Colonic mucosa (tissue), 4 donors: ENCODE results near the gene SNN. TPM values are rescaled to one million over a fixed set of nuclear protein-coding genes. Genes with fewer than 3 reads are reported as not detected.

Source experiments
- DNase-seq: peaks from one replicate; pipeline ENCODE4 v3.0.0-alpha.2; 2020
- H3K27ac ChIP-seq: fragments of 200-600 bp; one replicate; pipeline ENCODE4 v1.8.0; 2021
- H3K27me3 ChIP-seq: fragments of 200-600 bp; one replicate; pipeline ENCODE4 v1.8.0; 2021
- H3K36me3 ChIP-seq: fragments of 200-600 bp; one replicate; pipeline ENCODE4 v1.8.0; 2021
- H3K4me1 ChIP-seq: fragments of 200-600 bp; one replicate; pipeline ENCODE4 v1.8.0; 2021; ENCODE audit warnings: mild to moderate bottlenecking
- H3K4me3 ChIP-seq: fragments of 200-600 bp; one replicate; pipeline ENCODE4 v1.8.0; 2021
- H3K9ac ChIP-seq, 2 donors: one replicate each; pipeline ENCODE4 v1.7.0; 2013; ENCODE audit warnings: control low read depth in 2 of 2, low read depth in 2 of 2, low read length in 2 of 2
- H3K9me3 ChIP-seq: fragments of 200-600 bp; one replicate; pipeline ENCODE4 v1.8.0; 2021
- CTCF ChIP-seq: fragments of 200-600 bp; IDR thresholded peaks from one replicate; pipeline ENCODE4 v1.8.0; 2022; ENCODE audit warnings: antibody characterized with exemption, mild to moderate bottlenecking
- intact Hi-C: fragments of 100-400 bp; cut with DNase I; formaldehyde crosslinking; loops from one replicate; pipeline ENCODE4 v1.14.1; 2022
- total RNA-seq, 2 donors: library from RNA; stranded (reverse); fragmentation: NEBNext Ultra II Directional in 1 of 2; extraction: Animal tissue kit (Norgen Biotek cat#: 25700) in 1 of 2; gene quantifications; one replicate each; pipeline ENCODE4 v1.2.1, GENCODE V29; 2021
- donor health status: healthy.
- donor health status: DM: no; HTN: no; CAD: no.
- donor health status: DM: no; HTN: no; CAD: no.

The SNN gene
- total RNA-seq, 2 donors from 2014 or later, result 2.4 to 5.6 TPM

- H3K4me3 ChIP-seq, result no peak overlapping the region
- intact Hi-C loops, result loop anchor here (2.0 kb wide), 2 partner anchors 108 to 234 kb away; no protein-coding TSS in a partner anchor
- TF ChIP-seq CTCF, result peak; percentile 69
- peak overlapping the region; percentile 30 to 34 for H3K9ac ChIP-seq
- no peaks in the 10 kb centered on the region for H3K36me3 ChIP-seq
- peaks cover 5% of the 10 kb centered on the region for H3K4me1 ChIP-seq
- H3K27me3 ChIP-seq, result no peaks in the 10 kb centered on the region
- H3K9me3 ChIP-seq, result no peaks in the 10 kb centered on the region
- peak overlapping the region; percentile 56 for H3K27ac ChIP-seq
- DNase-seq, result peak; percentile 50
Observed at GRCh38 chr16:11640987-11641817, 27.1 kb upstream of the SNN start.

GRCh38 chr16:11642765-11643116 lies 25.5 kb upstream of the SNN start:
- Histone ChIP-seq H3K4me1 (peaks cover 5% of the 10 kb centered on the region), H3K9ac (no peak overlapping the region), H3K27me3 (no peaks in the 10 kb centered on the region), H3K9me3 (no peaks in the 10 kb centered on the region), H3K36me3 (no peaks in the 10 kb centered on the region), H3K27ac (no peak overlapping the region), H3K4me3 (no peak overlapping the region)
- DNase-seq, result no peak
- TF ChIP-seq CTCF, result no peak
- intact Hi-C loops, result no loop called here

- Histone ChIP-seq H3K4me1 (no peaks in the 10 kb centered on the region), H3K27ac (no peak overlapping the region), H3K9ac (no peak overlapping the region), H3K4me3 (no peak overlapping the region), H3K36me3 (no peaks in the 10 kb centered on the region), H3K27me3 (no peaks in the 10 kb centered on the region), H3K9me3 (no peaks in the 10 kb centered on the region)
- no peak for DNase-seq
- intact Hi-C loops, result no loop called here
- TF ChIP-seq CTCF, result no peak
Observed at GRCh38 chr16:11649276-11649675, 19.0 kb upstream of the SNN start.

- no peak for TF ChIP-seq CTCF
- no peak overlapping the region for H3K4me3 ChIP-seq
- no peaks in the 10 kb centered on the region for H3K9me3 ChIP-seq
- DNase-seq, result no peak
- no peak overlapping the region for H3K27ac ChIP-seq
- H3K36me3 ChIP-seq, result no peaks in the 10 kb centered on the region
- H3K9ac ChIP-seq, result no peak overlapping the region
- intact Hi-C loops, result no loop called here
- H3K4me1 ChIP-seq, result no peaks in the 10 kb centered on the region
- H3K27me3 ChIP-seq, result no peaks in the 10 kb centered on the region
Observed at GRCh38 chr16:11650641-11651591, 17.3 kb upstream of the SNN start.

- Histone ChIP-seq H3K27me3 (no peaks in the 10 kb centered on the region), H3K4me3 (no peak overlapping the region), H3K4me1 (no peaks in the 10 kb centered on the region), H3K27ac (no peak overlapping the region), H3K9ac (no peak overlapping the region), H3K9me3 (no peaks in the 10 kb centered on the region), H3K36me3 (no peaks in the 10 kb centered on the region)
- intact Hi-C loops, result no loop called here
- TF ChIP-seq CTCF, result no peak
- DNase-seq, result no peak
Observed at GRCh38 chr16:11651796-11652195, 16.5 kb upstream of the SNN start.
